HepG2 (cell line): Measurements from ENCODE around the gene ISG20. TPM values are rescaled to one million over a fixed set of nuclear protein-coding genes. Genes with fewer than 3 reads are reported as not detected.

Source experiments
- ATAC-seq: fragments of 200-7000 bp; cut with Tn5 transposase; 3 replicates; pipeline ENCODE4 v1.9.1; 2020; ENCODE audit warnings: mild to moderate bottlenecking, moderate library complexity
- BruUV-seq: library from RNA; stranded (reverse); fragments of 400-500 nt; replicated peaks from 2 replicates; lab custom pipeline; 2021; lab: Mats Ljungman, UMichigan
- CTCF ChIA-PET: fragments of 300-600 bp; formaldehyde crosslinking; extraction: SDS; loops from one replicate; lab custom pipeline; 2021; ENCODE audit warnings: low total read pairs, inconsistent platforms, low intra/inter-chr PET ratio; lab: Yijun Ruan, JAX
- POLR2A ChIA-PET: fragments of 350-600 bp; sonication (Branson Sonifier 250); formaldehyde crosslinking; loops from one replicate; lab custom pipeline; 2020; ENCODE audit warnings: antibody characterized with exemption, inconsistent platforms; lab: Yijun Ruan, JAX
- DNase-seq: peaks from one replicate; pipeline ENCODE4 v3.0.0-alpha.2; 2015; ENCODE audit warnings: low spot score
- FAIRE-seq: peaks from 3 replicates; lab custom pipeline; 2011; peaks lifted over from hg19 to GRCh38; lab: Jason Lieb, UNC
- H2AFZ ChIP-seq: one replicate; pipeline ENCODE4 v1.6.1; 2011; ENCODE audit warnings: low read length, inconsistent platforms
- H3K27ac ChIP-seq: fragments of 300-600 bp; 3 replicates; pipeline ENCODE4 v1.8.0; 2011; ENCODE audit warnings: mixed run types, mild to moderate bottlenecking, mixed read lengths, low read length, inconsistent platforms; ENCODE audit not compliant: insufficient read depth; ENCODE audit errors: extremely low read length
- H3K27me3 ChIP-seq, 2 experiments: fragments of 200-600 bp in 1 of 2; 2 replicates in 1 of 2; 3 replicates in 1 of 2; pipeline versions ENCODE4 v1.6.0 to v1.8.0; 2011; ENCODE audit warnings: low read length in 2 of 2, mild to moderate bottlenecking in 2 of 2, moderate library complexity in 2 of 2, inconsistent platforms in 1 of 2; ENCODE audit not compliant: insufficient read depth in 2 of 2, control insufficient read depth in 1 of 2
- H3K36me3 ChIP-seq, 2 experiments: fragments of 200-600 bp in 1 of 2; replicated peaks in 1 of 2; 2 replicates in 1 of 2; 3 replicates in 1 of 2; pipeline versions ENCODE4 v1.5.1 to v1.8.0; 2011; ENCODE audit warnings: low read length in 2 of 2, inconsistent platforms in 1 of 2; ENCODE audit not compliant: insufficient read depth in 2 of 2, control insufficient read depth in 1 of 2
- H3K4me1 ChIP-seq: 2 replicates; pipeline ENCODE4 v1.5.1; 2012; ENCODE audit warnings: low read length, inconsistent platforms; ENCODE audit not compliant: insufficient read depth
- H3K4me2 ChIP-seq: 2 replicates; pipeline ENCODE4 v1.6.0; 2011; ENCODE audit warnings: low read depth, low read length, inconsistent platforms
- H3K4me3 ChIP-seq, 3 experiments: fragments of 200-600 bp in 1 of 3; sonication (generic), shearing (Covaris generic) in 1 of 3; replicated peaks in 1 of 3; 2 replicates each; pipeline ENCODE4 v1.5.1; 2011 to 2016; ENCODE audit warnings: low read length in 3 of 3, inconsistent platforms in 2 of 3, low read depth in 2 of 3, mild to moderate bottlenecking in 2 of 3, control low read depth in 1 of 3, mixed read lengths in 1 of 3; ENCODE audit not compliant: insufficient read depth in 1 of 3
- H3K79me2 ChIP-seq: one replicate; pipeline ENCODE4 v1.6.1; 2011; ENCODE audit warnings: low read length, inconsistent platforms; ENCODE audit not compliant: insufficient read depth
- H3K9ac ChIP-seq: 2 replicates; pipeline ENCODE4 v1.6.0; 2011; ENCODE audit warnings: mild to moderate bottlenecking, low read depth, low read length, inconsistent platforms; ENCODE audit not compliant: insufficient read depth
- H3K9me3 ChIP-seq: 2 replicates; pipeline ENCODE4 v1.5.1; 2012; ENCODE audit warnings: mild to moderate bottlenecking, low read length
- H4K20me1 ChIP-seq: 2 replicates; pipeline ENCODE4 v1.6.0; 2011; ENCODE audit warnings: inconsistent platforms, mild to moderate bottlenecking, low read length, moderate library complexity; ENCODE audit not compliant: insufficient read depth
- AGO2 ChIP-seq: fragments of 200-400 bp; formaldehyde crosslinking; optimal IDR thresholded peaks from 2 replicates; pipeline ENCODE3; 2017; ENCODE audit warnings: mild to moderate bottlenecking, low read depth, low read length, moderate library complexity
- KLF6 ChIP-seq: IDR thresholded peaks from 2 replicates; pipeline ENCODE4 v1.8.0; 2016; ENCODE audit warnings: missing biosample characterization, missing genetic modification reagents
- PAXIP1 ChIP-seq: sonication (generic); formaldehyde crosslinking; conservative IDR thresholded peaks from 2 replicates; pipeline ENCODE4 v1.4.0; 2020; ENCODE audit warnings: mild to moderate bottlenecking, missing genetic modification reagents, moderate library complexity
- SP4 ChIP-seq: sonication (generic); formaldehyde crosslinking; IDR thresholded peaks from 2 replicates; pipeline ENCODE4 v1.8.1; 2023; ENCODE audit warnings: mild to moderate bottlenecking, missing genetic modification reagents
- TAF15 ChIP-seq: fragments of 200-400 bp; formaldehyde crosslinking; IDR thresholded peaks from one replicate; pipeline ENCODE4 v1.6.1; 2018; ENCODE audit warnings: mild to moderate bottlenecking, low read depth, low read length; ENCODE audit not compliant: poor library complexity, severe bottlenecking
- TBX2 ChIP-seq: sonication (generic); formaldehyde crosslinking; IDR thresholded peaks from 2 replicates; pipeline ENCODE4 v1.5.0; 2020; ENCODE audit warnings: missing genetic modification reagents, mild to moderate bottlenecking, borderline replicate concordance
- TSC22D2 ChIP-seq: sonication (generic); formaldehyde crosslinking; IDR thresholded peaks from 2 replicates; pipeline ENCODE4 v1.5.1; 2020; ENCODE audit warnings: missing genetic modification reagents, mild to moderate bottlenecking, borderline replicate concordance
- YEATS4 ChIP-seq: sonication (generic); formaldehyde crosslinking; IDR thresholded peaks from 2 replicates; pipeline ENCODE4 v1.4.0; 2020; ENCODE audit warnings: missing genetic modification reagents, borderline replicate concordance
- ZNF230 ChIP-seq: sonication (generic); formaldehyde crosslinking; IDR thresholded peaks from 2 replicates; pipeline ENCODE4 v1.4.0; 2020; ENCODE audit warnings: mild to moderate bottlenecking, missing genetic modification reagents
- ZNF30 ChIP-seq: sonication (generic); formaldehyde crosslinking; IDR thresholded peaks from 2 replicates; pipeline ENCODE4 v1.5.0; 2020; ENCODE audit warnings: mild to moderate bottlenecking, missing genetic modification reagents
- ZNF543 ChIP-seq: sonication (generic); formaldehyde crosslinking; IDR thresholded peaks from 2 replicates; pipeline ENCODE4 v1.4.0; 2020; ENCODE audit warnings: mild to moderate bottlenecking, missing genetic modification reagents
- ZNF556 ChIP-seq: sonication (generic); formaldehyde crosslinking; IDR thresholded peaks from 2 replicates; pipeline ENCODE4 v1.4.0; 2020; ENCODE audit warnings: mild to moderate bottlenecking, missing genetic modification reagents, borderline replicate concordance
- WGBS: methylation state at CpG from one replicate; pipeline ENCODE4 v1.1.6; 2017; ENCODE audit warnings: low lambda C conversion rate; 5-methylcytosine and 5-hydroxymethylcytosine counted together
- in situ Hi-C: cut with HindIII; loops from 2 replicates; pipeline ENCODE4 v1.10.0; 2017; ENCODE audit warnings: low pct_unique_long_range_greater_than_20kb; ENCODE audit not compliant: extremely low pct_ligation_motif_present
- intact Hi-C: fragments of 100-400 bp; cut with micrococcal nuclease; formaldehyde crosslinking; loops from one replicate; pipeline ENCODE4 v1.10.0; 2022; ENCODE audit not compliant: unreplicated experiment
- polyA plus RNA-seq, 8 experiments: library from polyadenylated mRNA; depleted of rRNA in 3 of 8; stranded (reverse) in 7 of 8; unstranded in 1 of 8; fragments of >200 nt; fragmentation: Illumina TruSeq in 4 of 8; extraction: Trizol in 4 of 8; gene quantifications; 2 replicates each; pipeline versions ENCODE4 v1.2.1 to v1.2.3, GENCODE V29; 2011 to 2016; ENCODE audit warnings: low read depth in 4 of 8, missing spikeins in 1 of 8, mixed read lengths in 1 of 8; ENCODE audit not compliant: insufficient read depth in 1 of 8
- total RNA-seq, 5 experiments: library from RNA; depleted of rRNA; stranded (reverse); fragments of >200 nt; fragmentation: Illumina TruSeq; extraction: Trizol; gene quantifications; 2 replicates each; pipeline ENCODE4 v1.2.3, GENCODE V29; 2016; ENCODE audit warnings: low read depth in 1 of 5
- TF ChIP-seq, protein P1 (sequence below): sonication (generic); formaldehyde crosslinking; IDR thresholded peaks from 2 replicates; pipeline ENCODE4 v1.5.0; 2020; ENCODE audit warnings: mild to moderate bottlenecking, missing genetic modification reagents
- TF ChIP-seq, protein P2 (sequence below): sonication (generic); formaldehyde crosslinking; IDR thresholded peaks from 2 replicates; pipeline ENCODE4 v1.4.0; 2020; ENCODE audit warnings: missing genetic modification reagents

ISG20 gene
- total and polyA plus RNA-seq, 2 of the 13 experiments (the other 11 are each of a cell fraction or from before 2014, with no cell fraction given), result 6.3 to 31.5 TPM

DNA sequence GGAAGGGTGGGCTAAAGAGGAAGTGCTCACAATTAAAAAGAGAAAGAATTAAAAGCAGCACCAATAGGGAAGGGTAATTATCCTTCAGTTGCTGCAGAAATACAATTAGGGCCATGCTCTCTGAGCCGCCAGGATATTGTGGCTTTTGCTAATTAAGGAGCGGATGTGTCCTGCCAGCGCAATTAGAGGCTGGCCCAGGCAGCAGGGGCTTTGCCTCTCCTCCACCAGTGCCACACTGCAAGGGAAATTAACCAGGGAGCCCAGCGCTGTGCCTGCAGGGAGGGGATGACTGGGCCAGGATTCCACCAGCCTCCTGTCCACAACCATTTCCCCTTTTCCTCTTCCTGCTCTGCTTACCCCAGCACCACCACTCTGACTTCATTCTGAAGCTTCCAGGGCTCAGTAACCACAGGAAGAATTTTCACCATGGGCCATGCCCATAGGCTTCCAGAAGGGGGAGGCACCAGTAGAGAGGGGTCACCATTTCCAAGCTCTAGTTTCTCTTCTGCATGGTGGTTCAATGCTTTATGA is 28.1 kb upstream of the ISG20 start:
- POLR2A ChIA-PET, result no interaction called here

More for the DNA sequence above, 28.1 kb upstream of the ISG20 start:
- in situ Hi-C loops, result no loop called here
- H3K4me3 ChIP-seq, result no peak overlapping the region
- CTCF ChIA-PET, result no interaction called here
- no peak for DNase-seq
- no peaks in the 10 kb centered on the region for H3K9me3 ChIP-seq
- H3K27me3 ChIP-seq, result peaks cover 2 to 16% of the 10 kb centered on the region in 2 experiments; a peak in 3 of 5 replicates
- no TSS peak for BruUV-seq
- intact Hi-C loops, result no loop called here
- no peak overlapping the region for H3K27ac ChIP-seq
- TF ChIP-seq KLF6 (CRISPR knock-in tag), result no peak
- no peak for TF ChIP-seq PAXIP1 (CRISPR knock-in tag)
- TF ChIP-seq TSC22D2 (CRISPR knock-in tag), result no peak
- TF ChIP-seq, protein P1, sequence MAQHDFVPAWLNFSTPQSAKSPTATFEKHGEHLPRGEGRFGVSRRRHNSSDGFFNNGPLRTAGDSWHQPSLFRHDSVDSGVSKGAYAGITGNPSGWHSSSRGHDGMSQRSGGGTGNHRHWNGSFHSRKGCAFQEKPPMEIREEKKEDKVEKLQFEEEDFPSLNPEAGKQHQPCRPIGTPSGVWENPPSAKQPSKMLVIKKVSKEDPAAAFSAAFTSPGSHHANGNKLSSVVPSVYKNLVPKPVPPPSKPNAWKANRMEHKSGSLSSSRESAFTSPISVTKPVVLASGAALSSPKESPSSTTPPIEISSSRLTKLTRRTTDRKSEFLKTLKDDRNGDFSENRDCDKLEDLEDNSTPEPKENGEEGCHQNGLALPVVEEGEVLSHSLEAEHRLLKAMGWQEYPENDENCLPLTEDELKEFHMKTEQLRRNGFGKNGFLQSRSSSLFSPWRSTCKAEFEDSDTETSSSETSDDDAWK (CRISPR knock-in tag), result no peak
- no peak for TF ChIP-seq ZNF230 (CRISPR knock-in tag)
- no peak for TF ChIP-seq YEATS4
- TF ChIP-seq SP4 (CRISPR knock-in tag), result no peak
- no peak for TF ChIP-seq TBX2 (CRISPR knock-in tag)
- no peak for TF ChIP-seq ZNF556 (CRISPR knock-in tag)
- TF ChIP-seq ZNF30, result no peak
- TF ChIP-seq AGO2, result no peak
- no peak for TF ChIP-seq TAF15
- TF ChIP-seq, protein P2, sequence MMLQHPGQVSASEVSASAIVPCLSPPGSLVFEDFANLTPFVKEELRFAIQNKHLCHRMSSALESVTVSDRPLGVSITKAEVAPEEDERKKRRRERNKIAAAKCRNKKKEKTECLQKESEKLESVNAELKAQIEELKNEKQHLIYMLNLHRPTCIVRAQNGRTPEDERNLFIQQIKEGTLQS (CRISPR knock-in tag), result no peak
- no peak for TF ChIP-seq ZNF543 (CRISPR knock-in tag)
- peaks cover 17% of the 10 kb centered on the region for H3K4me1 ChIP-seq
- no peak overlapping the region for H3K4me2 ChIP-seq
- 56% methylated on average over 2 of the region's 4 CpGs for WGBS
- no peak overlapping the region for H3K9ac ChIP-seq
- no peak; the same call in 2 of the 3 replicates for ATAC-seq
- H3K36me3 ChIP-seq, result no peaks in the 10 kb centered on the region
- no peak overlapping the region for H2AFZ ChIP-seq
- no peaks in the 10 kb centered on the region for H3K79me2 ChIP-seq
- H4K20me1 ChIP-seq, result no peaks in the 10 kb centered on the region; the same call in 1 of the 2 replicates
- FAIRE-seq, result no peak
